Epithelial cell of esophagus (primary cell): ENCODE measurements around the gene NUP160.
"Not testable (repeated sequence)": the region's sequence is repeated elsewhere in the genome, so short reads cannot be mapped to it uniquely, and the experiment has no call there.

Experiments
- DNase-seq: peaks from one replicate; pipeline ENCODE4 v3.0.0; 2010; ENCODE audit warnings: low read depth
- H3K4me3 ChIP-seq: 2 replicates; pipeline ENCODE4 v1.5.1; 2011; ENCODE audit warnings: mild to moderate bottlenecking, low read length, control low read depth
- TF ChIP-seq, protein P1 (sequence below): IDR thresholded peaks from 2 replicates; pipeline ENCODE4 v1.5.1; 2011; ENCODE audit warnings: low read depth, mild to moderate bottlenecking, low read length, control low read depth, inconsistent platforms; ENCODE audit not compliant: insufficient read depth; ENCODE audit errors: missing control alignments

Gene NUP160

GRCh38 chr11:47887910-47888569, 39.9 kb upstream of the NUP160 start:
- DNase-seq, result no peak
- H3K4me3 ChIP-seq, result no peak overlapping the region
- TF ChIP-seq, protein P1, sequence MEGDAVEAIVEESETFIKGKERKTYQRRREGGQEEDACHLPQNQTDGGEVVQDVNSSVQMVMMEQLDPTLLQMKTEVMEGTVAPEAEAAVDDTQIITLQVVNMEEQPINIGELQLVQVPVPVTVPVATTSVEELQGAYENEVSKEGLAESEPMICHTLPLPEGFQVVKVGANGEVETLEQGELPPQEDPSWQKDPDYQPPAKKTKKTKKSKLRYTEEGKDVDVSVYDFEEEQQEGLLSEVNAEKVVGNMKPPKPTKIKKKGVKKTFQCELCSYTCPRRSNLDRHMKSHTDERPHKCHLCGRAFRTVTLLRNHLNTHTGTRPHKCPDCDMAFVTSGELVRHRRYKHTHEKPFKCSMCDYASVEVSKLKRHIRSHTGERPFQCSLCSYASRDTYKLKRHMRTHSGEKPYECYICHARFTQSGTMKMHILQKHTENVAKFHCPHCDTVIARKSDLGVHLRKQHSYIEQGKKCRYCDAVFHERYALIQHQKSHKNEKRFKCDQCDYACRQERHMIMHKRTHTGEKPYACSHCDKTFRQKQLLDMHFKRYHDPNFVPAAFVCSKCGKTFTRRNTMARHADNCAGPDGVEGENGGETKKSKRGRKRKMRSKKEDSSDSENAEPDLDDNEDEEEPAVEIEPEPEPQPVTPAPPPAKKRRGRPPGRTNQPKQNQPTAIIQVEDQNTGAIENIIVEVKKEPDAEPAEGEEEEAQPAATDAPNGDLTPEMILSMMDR, result no peak

- DNase-seq, result peak; percentile 19
- H3K4me3 ChIP-seq, result no peak overlapping the region
- TF ChIP-seq, protein P1, result no peak
Measured at GRCh38 chr11:47886096-47886495, 37.9 kb upstream of the NUP160 start.

- not testable (repeated sequence) for H3K4me3 ChIP-seq, DNase-seq
Measured at GRCh38 chr11:47882437-47882836, 34.3 kb upstream of the NUP160 start.

GRCh38 chr11:47881145-47881544, 33.0 kb upstream of the NUP160 start:
- H3K4me3 ChIP-seq, result no peak overlapping the region
- DNase-seq, result no peak
- TF ChIP-seq, protein P1, result no peak

DNA sequence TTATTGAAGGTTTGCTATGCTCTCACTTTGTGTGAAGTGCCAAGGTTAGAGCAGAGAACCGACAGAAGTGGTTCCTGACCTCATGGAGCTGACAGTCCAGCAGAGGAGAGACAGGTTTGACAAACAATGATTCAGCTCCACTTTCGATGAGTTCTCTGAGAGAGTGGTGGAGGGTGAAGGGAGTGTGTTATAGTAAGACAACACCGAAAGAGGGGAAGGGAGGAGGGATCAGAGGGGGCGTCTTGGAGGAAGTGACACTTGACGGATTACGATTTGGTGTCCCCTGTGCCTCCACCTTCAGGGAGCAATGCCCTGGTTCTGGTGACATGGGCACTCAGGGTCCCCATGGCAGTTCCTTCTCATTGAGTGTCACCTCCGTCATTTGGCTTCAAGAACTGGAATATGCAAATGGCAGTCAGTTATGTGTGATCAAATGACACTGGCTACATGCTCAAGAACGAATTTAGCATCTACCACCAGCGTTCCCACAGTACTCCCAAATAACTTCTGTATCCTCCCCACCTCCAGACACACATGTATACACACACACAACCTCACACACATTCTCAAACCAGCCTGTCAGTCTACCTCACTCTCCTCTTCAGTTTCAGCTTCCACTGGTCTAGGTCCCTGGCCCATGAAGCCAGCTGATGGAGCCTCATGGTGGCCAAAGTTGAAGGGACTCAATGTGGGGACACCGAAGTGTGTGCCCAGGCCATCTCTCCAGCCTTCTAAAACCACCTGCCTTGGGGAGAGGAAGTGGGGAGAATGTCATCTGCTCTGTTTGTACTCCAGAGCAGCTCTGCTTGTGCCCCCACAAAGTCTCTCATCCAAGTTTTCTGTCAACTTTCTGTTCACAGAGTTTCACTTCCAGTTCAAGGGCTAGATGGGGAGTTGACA, 31.4 kb upstream of the NUP160 start:
- no peak for DNase-seq
- TF ChIP-seq, protein P1, result no peak
- no peak overlapping the region for H3K4me3 ChIP-seq

DNA sequence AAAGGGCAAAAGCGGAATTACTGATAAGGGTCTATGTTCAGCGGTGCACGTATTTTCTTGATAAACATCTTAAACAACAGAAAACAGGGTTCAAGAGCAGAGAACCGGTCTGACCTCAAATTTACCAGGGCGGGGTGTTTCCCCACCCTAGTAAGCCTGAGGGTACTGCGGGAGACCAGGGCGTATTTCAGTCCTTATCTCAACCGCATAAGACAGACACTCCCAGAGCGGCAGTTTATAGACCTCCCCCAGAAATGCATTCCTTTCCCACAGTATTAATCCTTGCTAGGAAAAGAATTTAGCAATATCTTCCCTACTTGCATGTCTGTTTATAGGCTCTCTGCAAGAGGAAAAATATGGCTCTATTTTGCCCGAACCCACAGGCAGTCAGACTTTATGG, 27.7 kb upstream of the NUP160 start:
- not testable (repeated sequence) for H3K4me3 ChIP-seq, DNase-seq

GRCh38 chr11:47870404-47870803, 22.3 kb upstream of the NUP160 start:
- no peak for DNase-seq
- TF ChIP-seq, protein P1, result no peak

More at GRCh38 chr11:47870404-47870803, 22.3 kb upstream of the NUP160 start:
- no peak overlapping the region for H3K4me3 ChIP-seq
